Measurements from ENCODE around the gene ME1. TPM values are rescaled to one million over a fixed set of nuclear protein-coding genes. Genes with fewer than 3 reads are reported as not detected.
A peak's percentile ranks its signal among the peaks of the same experiment; 100 is the strongest.

Gene ME1
- total RNA-seq, 1 donor from 2014 or later: 14.7 TPM

DNA sequence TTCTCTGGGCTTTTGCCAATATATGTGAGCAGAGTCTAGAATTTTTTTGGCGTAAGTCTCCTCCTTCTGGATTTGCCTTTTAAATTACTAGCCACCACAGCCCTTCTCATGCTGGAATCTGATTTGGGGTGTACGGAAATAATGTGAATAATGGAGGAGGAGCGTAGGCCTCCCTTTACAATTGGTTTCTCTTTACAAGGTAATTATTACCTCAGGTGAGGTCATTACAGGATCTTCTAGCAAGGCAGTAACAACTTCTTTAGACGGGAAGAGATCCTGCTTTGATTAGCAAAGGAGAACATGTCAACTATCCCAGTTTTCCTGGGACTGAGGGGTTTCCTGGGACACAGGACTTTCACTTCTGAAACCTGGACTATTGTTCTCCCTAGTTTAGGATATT, 228.8 kb downstream of the ME1 start:
- no peaks in the 10 kb centered on the region for H3K36me3 ChIP-seq
- DNase-seq (no peak), ATAC-seq (no peak)
- intact Hi-C loops (cut with DNase I): no loop called here
- no peaks in the 10 kb centered on the region for H3K27me3 ChIP-seq
- no peaks in the 10 kb centered on the region for H3K4me1 ChIP-seq
- TF ChIP-seq, protein P1, sequence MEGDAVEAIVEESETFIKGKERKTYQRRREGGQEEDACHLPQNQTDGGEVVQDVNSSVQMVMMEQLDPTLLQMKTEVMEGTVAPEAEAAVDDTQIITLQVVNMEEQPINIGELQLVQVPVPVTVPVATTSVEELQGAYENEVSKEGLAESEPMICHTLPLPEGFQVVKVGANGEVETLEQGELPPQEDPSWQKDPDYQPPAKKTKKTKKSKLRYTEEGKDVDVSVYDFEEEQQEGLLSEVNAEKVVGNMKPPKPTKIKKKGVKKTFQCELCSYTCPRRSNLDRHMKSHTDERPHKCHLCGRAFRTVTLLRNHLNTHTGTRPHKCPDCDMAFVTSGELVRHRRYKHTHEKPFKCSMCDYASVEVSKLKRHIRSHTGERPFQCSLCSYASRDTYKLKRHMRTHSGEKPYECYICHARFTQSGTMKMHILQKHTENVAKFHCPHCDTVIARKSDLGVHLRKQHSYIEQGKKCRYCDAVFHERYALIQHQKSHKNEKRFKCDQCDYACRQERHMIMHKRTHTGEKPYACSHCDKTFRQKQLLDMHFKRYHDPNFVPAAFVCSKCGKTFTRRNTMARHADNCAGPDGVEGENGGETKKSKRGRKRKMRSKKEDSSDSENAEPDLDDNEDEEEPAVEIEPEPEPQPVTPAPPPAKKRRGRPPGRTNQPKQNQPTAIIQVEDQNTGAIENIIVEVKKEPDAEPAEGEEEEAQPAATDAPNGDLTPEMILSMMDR (IDR thresholded peaks at IDR 0.05): no peak
- H3K27ac ChIP-seq: no peak overlapping the region
- no peak overlapping the region for H3K4me3 ChIP-seq
- H3K9me3 ChIP-seq: no peaks in the 10 kb centered on the region

DNA sequence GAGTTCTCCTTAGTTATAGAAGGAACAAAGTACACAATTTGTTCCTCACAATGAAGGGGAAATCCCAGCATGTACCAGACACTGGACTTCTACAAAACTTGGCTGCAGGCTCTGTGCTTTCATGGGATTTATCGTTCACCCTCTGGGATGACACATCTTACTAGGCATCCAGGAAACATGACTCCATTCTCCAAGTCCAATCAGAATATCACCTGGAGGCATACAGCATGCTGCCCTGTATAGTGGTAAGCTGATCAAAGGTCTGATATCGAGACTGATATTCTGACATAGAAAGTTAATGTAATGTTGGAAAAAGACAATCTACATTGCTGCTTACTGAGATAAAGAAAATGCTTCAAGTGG, 231.0 kb downstream of the ME1 start:
- no peaks in the 10 kb centered on the region for H3K4me1 ChIP-seq
- ATAC-seq: no peak

DNA sequence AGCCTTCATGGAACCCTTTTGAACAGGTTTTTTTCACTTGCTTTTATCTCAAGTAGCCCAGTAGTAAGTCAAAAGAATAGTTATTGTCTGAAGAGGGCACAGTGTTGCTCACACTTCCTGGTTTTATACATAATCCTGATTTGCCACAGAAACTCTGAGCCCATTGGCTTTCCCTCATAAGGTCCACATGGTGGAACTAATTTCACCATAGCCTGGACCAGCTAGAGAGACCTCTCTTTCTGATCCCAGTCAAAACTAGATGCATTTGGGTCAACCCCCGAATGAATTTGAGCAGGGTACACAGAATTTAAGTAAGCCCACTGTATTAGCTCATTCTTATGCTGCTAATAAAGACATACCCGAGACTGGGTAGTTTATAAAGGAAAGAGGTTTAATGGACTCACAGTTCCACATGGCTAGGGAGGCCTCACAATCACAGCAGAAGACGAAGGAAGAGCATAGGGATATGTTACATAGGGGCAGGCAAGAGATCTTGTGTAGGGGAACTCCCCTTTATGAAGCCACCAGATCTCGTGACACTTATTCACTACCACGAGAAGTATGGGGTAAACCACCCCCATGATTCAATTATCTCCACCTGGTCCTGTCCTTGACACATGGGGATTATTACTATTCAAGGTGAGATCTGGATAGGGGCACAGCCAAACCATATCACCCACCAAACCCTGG, 231.5 kb downstream of the ME1 start:
- intact Hi-C loops (cut with DNase I): no loop called here

More for the DNA sequence above, 231.0 kb downstream of the ME1 start:
- no peaks in the 10 kb centered on the region for H3K36me3 ChIP-seq
- no peaks in the 10 kb centered on the region for H3K9me3 ChIP-seq
- no peaks in the 10 kb centered on the region for H3K27me3 ChIP-seq
- intact Hi-C loops (cut with DNase I): no loop called here
- TF ChIP-seq, protein P1 (IDR thresholded peaks at IDR 0.05): no peak
- no peak for DNase-seq
- H3K27ac ChIP-seq: no peak overlapping the region
- no peak overlapping the region for H3K4me3 ChIP-seq

DNA sequence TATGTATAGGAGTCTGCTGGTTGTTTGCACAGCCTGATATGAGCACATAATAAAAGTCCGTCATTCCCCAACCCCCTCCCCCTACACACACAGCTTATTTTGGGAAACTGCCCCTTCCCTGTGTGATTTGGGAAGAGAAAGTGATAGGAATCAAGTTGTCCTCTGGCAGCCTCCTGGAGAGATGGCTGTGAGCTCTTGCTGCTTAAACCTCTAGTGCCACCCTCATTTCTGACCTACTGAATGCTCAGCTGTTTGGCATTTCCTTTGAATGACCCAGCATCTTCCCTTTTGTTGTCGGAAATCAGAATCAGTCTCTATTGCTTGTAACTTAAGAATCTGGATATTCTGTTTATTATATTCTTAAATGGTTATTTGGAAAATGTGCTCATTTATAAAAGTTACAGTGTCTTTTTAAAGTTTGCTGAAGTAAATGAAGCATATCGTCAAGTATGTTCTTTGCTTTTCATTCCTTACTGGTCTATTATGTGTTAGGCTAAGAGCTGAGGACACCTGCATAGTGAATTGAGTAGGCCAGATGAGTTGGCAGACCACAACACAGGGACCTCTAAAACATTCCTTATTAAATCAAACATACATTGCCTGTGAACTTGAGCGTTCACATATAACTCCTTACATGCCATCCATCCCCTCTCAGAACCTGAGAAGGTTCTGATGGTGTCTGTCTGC, 232.2 kb downstream of the ME1 start:
- Histone ChIP-seq H3K9me3 (no peaks in the 10 kb centered on the region), H3K4me1 (no peaks in the 10 kb centered on the region), H3K27me3 (no peaks in the 10 kb centered on the region), H3K4me3 (no peak overlapping the region), H3K36me3 (no peaks in the 10 kb centered on the region), H3K27ac (no peak overlapping the region)
- intact Hi-C loops (cut with DNase I): no loop called here
- DNase-seq (no peak), ATAC-seq (no peak)
- TF ChIP-seq, protein P1 (IDR thresholded peaks at IDR 0.05): no peak

More for the DNA sequence above, 231.5 kb downstream of the ME1 start:
- ATAC-seq (no peak), DNase-seq (no peak)
- no peak overlapping the region for H3K4me3 ChIP-seq
- no peaks in the 10 kb centered on the region for H3K9me3 ChIP-seq
- TF ChIP-seq, protein P1 (IDR thresholded peaks at IDR 0.05): no peak
- H3K27ac ChIP-seq: no peak overlapping the region
- H3K36me3 ChIP-seq: no peaks in the 10 kb centered on the region
- no peaks in the 10 kb centered on the region for H3K27me3 ChIP-seq
- H3K4me1 ChIP-seq: no peaks in the 10 kb centered on the region

DNA sequence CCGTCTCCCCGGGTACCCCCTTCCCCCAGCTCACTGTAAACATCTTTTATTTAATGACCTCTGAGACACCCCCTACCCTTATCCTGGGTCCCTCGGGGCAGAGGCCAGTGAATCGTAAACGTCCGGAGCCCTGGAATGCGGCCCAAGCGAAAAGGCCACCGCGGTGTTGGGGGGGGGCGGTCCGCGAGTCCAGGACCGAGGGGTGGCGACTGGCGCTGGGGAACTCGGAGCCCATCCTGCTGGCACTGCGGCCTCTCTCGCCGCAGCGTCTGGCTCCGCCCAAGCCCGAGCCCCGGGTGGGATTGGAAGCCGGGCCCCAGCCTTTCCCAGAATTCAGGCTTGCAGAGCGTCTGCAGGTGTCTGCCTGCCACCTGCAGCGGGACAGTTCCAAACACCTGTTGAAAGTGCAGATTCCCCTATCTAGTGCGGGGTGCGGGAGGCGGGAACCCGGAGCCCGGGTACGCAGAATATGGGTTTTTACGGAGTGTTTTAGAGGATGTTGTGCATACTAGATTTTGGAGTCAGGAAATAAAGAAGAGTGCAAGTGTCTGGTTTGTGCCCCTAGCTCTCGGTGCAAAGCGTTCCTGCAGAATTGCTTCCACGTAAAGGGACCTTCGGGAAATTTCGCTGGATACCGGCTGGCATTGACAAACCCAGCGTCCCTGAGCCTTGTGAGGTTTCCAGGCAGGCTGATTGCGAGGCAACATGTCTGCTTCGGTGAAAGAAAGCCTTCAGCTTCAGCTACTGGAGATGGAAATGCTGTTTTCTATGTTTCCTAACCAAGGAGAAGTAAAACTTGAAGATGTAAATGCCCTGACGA, 236.9 kb downstream of the ME1 start:
- H3K27me3 ChIP-seq: no peaks in the 10 kb centered on the region
- intact Hi-C loops (cut with DNase I): no loop called here
- H3K4me3 ChIP-seq: peak overlapping the region; percentile 86
- DNase-seq: peak; percentile 79
- ATAC-seq: peak; percentile 75
- peak overlapping the region; percentile 89 for H3K27ac ChIP-seq
- no peaks in the 10 kb centered on the region for H3K9me3 ChIP-seq
- TF ChIP-seq, protein P1 (IDR thresholded peaks at IDR 0.05): no peak
- peaks cover 8% of the 10 kb centered on the region for H3K36me3 ChIP-seq
- peaks cover 12% of the 10 kb centered on the region for H3K4me1 ChIP-seq
